Measurements from ENCODE around the gene VMP1. TPM values are rescaled to one million over a fixed set of nuclear protein-coding genes. Genes with fewer than 3 reads are reported as not detected.

The VMP1 gene
- total and polyA plus RNA-seq, 2 of the 13 experiments (the other 11 are each of a cell fraction or from before 2014, with no cell fraction given) = 186 to 271 TPM

DNA sequence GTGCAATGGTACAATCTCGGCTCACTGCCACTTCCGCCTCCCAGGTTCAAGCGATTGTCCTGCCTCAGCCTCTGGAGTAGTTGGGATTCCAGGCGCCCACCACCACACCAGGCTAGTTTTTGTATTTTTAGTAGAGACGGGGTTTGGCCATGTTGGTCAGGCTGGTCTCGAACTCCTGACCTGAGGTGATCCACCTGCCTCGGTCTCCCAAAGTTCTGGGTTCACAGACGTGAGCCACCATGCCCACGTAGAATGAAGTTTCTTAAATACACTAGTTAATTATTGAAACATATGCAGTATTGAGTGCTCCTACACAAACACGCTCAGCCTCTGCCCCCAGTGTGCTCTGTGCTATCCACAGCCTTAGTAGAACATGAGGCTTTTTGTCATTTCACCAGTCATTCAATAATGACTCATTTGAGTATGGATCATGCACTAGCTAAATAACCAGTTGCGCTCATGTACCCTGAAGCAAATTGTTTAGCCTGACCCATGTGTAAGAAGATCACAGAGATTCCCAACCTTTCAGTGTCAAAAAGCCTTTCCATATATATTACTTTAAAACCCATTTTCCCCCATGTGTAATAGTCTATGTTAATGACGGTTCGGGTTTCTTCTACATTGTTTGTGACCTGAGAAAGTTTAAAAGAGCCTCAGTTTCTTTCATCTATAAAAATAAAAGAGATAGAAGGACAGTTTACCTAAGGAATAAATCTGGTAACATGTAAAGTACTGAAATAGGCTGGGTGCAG, 135.6 kb downstream of the VMP1 start (continued):
- TF ChIP-seq, protein P1, sequence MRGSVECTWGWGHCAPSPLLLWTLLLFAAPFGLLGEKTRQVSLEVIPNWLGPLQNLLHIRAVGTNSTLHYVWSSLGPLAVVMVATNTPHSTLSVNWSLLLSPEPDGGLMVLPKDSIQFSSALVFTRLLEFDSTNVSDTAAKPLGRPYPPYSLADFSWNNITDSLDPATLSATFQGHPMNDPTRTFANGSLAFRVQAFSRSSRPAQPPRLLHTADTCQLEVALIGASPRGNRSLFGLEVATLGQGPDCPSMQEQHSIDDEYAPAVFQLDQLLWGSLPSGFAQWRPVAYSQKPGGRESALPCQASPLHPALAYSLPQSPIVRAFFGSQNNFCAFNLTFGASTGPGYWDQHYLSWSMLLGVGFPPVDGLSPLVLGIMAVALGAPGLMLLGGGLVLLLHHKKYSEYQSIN (CRISPR knock-in tag; IDR thresholded peaks at IDR 0.05; ENCODE audit: borderline replicate concordance) = no peak
- no peak for TF ChIP-seq ZNF550 (CRISPR knock-in tag; IDR thresholded peaks at IDR 0.05; ENCODE audit: borderline replicate concordance)
- TF ChIP-seq ZNF576 (CRISPR knock-in tag; IDR thresholded peaks at IDR 0.05) = no peak
- no peak for TF ChIP-seq ZNF44 (CRISPR knock-in tag; IDR thresholded peaks at IDR 0.05)
- TF ChIP-seq ZNF720 (CRISPR knock-in tag; IDR thresholded peaks at IDR 0.05) = no peak
- TF ChIP-seq ZNF558 (CRISPR knock-in tag; IDR thresholded peaks at IDR 0.05; ENCODE audit: borderline replicate concordance) = no peak; the same call in 1 of the 2 replicates
- TF ChIP-seq THAP7 (CRISPR knock-in tag; IDR thresholded peaks at IDR 0.05) = no peak; the same call in 1 of the 2 replicates
- TF ChIP-seq SOX13 (IDR thresholded peaks at IDR 0.05) = peak; percentile 96
- TF ChIP-seq SOX13 (CRISPR knock-in tag; conservative IDR thresholded peaks at IDR 0.05 in 1 of 2, IDR thresholded peaks at IDR 0.05 in 1 of 2) = peak; percentile 35 to 98; a peak in 3 of 4 replicates
- peak; percentile 87 for TF ChIP-seq ZBTB3 (CRISPR knock-in tag; IDR thresholded peaks at IDR 0.05; ENCODE audit: borderline replicate concordance, low read depth)
- TF ChIP-seq IRX3 (CRISPR knock-in tag; IDR thresholded peaks at IDR 0.05; ENCODE audit: borderline replicate concordance, low read depth) = no peak; the same call in 1 of the 2 replicates
- TF ChIP-seq ZNF703 (CRISPR knock-in tag; IDR thresholded peaks at IDR 0.05; ENCODE audit: borderline replicate concordance) = no peak
- no peak; the same call in 1 of the 2 replicates for TF ChIP-seq ZNF264 (CRISPR knock-in tag; IDR thresholded peaks at IDR 0.05)
- TF ChIP-seq, protein P2, sequence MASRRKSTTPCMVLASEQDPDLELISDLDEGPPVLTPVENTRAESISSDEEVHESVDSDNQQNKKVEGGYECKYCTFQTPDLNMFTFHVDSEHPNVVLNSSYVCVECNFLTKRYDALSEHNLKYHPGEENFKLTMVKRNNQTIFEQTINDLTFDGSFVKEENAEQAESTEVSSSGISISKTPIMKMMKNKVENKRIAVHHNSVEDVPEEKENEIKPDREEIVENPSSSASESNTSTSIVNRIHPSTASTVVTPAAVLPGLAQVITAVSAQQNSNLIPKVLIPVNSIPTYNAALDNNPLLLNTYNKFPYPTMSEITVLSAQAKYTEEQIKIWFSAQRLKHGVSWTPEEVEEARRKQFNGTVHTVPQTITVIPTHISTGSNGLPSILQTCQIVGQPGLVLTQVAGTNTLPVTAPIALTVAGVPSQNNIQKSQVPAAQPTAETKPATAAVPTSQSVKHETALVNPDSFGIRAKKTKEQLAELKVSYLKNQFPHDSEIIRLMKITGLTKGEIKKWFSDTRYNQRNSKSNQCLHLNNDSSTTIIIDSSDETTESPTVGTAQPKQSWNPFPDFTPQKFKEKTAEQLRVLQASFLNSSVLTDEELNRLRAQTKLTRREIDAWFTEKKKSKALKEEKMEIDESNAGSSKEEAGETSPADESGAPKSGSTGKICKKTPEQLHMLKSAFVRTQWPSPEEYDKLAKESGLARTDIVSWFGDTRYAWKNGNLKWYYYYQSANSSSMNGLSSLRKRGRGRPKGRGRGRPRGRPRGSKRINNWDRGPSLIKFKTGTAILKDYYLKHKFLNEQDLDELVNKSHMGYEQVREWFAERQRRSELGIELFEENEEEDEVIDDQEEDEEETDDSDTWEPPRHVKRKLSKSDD (CRISPR knock-in tag; IDR thresholded peaks at IDR 0.05; ENCODE audit: low read depth) = 0 out of 2 replicates have a peak, but pooled peaks have one; percentile 37
- no peak for TF ChIP-seq THYN1 (CRISPR knock-in tag; IDR thresholded peaks at IDR 0.05; ENCODE audit: borderline replicate concordance, low read depth)
- TF ChIP-seq IKZF4 (CRISPR knock-in tag; IDR thresholded peaks at IDR 0.05; ENCODE audit: borderline replicate concordance, low read depth, not compliant biosample characterization) = peak; percentile 64
- peak; percentile 91 for TF ChIP-seq ZNF331 (CRISPR knock-in tag; IDR thresholded peaks at IDR 0.05)
- no peak for TF ChIP-seq LBX2 (CRISPR knock-in tag; IDR thresholded peaks at IDR 0.05; ENCODE audit: borderline replicate concordance)
- peak; percentile 90; the same call in 1 of the 2 replicates for TF ChIP-seq ADNP (CRISPR knock-in tag; IDR thresholded peaks at IDR 0.05)
- TF ChIP-seq HMG20B (CRISPR knock-in tag; conservative IDR thresholded peaks at IDR 0.05) = no peak
- TF ChIP-seq MXD3 (CRISPR knock-in tag; IDR thresholded peaks at IDR 0.05) = no peak; the same call in 1 of the 2 replicates
- 0 out of 2 replicates have a peak, but pooled peaks have one; percentile 26 for TF ChIP-seq NCOA5 (CRISPR knock-in tag; IDR thresholded peaks at IDR 0.05)
- no peak for TF ChIP-seq NFKB2 (CRISPR knock-in tag; IDR thresholded peaks at IDR 0.05; ENCODE audit: borderline replicate concordance)
